ENCODE data around the gene SEC62.

SEC62 gene

GRCh38 chr3:169966428-169966950 lies at the start of gene SEC62:
Gene SEC62 (plus strand): TSS chr3:169966807. CDS start chr3:169966823, 16 bp downstream.
- peak; percentile 68 for TF ChIP-seq CTCF (IDR thresholded peaks at IDR 0.05; ENCODE audit: borderline replicate concordance, control extremely low read depth, extremely low read depth, insufficient read depth, missing control alignments)
- peak; percentile 93 for DNase-seq (ENCODE audit: low spot score)
- in situ Hi-C loops (cut with MboI; ENCODE audit: low sequenced_read_pairs, unreplicated experiment) = no loop called here

GRCh38 chr3:169923189-169923588 lies 43.4 kb upstream of the SEC62 start:
- no peak for TF ChIP-seq CTCF (IDR thresholded peaks at IDR 0.05; ENCODE audit: borderline replicate concordance, control extremely low read depth, extremely low read depth, insufficient read depth, missing control alignments)
- DNase-seq (ENCODE audit: low spot score) = no peak
- in situ Hi-C loops (cut with MboI; ENCODE audit: low sequenced_read_pairs, unreplicated experiment) = no loop called here

GRCh38 chr3:169923831-169924230 lies 42.8 kb upstream of the SEC62 start:
- TF ChIP-seq CTCF (IDR thresholded peaks at IDR 0.05; ENCODE audit: borderline replicate concordance, control extremely low read depth, extremely low read depth, insufficient read depth, missing control alignments) = no peak
- no peak for DNase-seq (ENCODE audit: low spot score)
- in situ Hi-C loops (cut with MboI; ENCODE audit: low sequenced_read_pairs, unreplicated experiment) = no loop called here

DNA sequence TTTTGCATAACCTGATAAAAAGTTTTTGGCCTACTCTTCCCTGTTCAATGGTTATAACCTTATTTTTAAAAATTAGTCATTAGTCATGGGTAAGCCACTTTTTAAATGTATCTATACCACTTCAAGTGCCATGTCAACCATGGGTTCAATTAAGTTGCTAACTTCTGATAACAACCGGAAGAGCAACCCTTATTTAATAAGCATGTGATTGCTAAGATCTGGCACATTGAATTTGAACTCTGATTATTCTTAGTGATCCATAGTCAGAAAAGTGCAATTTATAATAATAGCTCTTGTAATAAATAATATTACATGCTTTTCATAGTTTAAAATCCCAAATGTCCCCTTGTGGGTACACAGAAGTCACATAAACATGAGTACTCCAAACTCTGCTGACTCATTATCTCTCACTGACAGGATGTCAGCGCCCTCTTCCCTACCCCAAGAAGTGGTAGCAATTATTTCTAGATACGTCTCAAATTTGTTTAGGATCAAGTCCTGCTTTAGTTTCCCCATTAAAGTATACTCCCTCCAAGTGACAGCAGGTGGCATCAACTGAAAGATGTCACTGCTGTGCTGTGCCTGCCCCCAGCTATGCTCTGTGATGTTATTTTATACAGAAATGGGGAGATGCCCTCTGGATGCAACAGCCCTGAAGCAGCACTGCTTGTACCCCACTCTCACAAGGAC lies 36.6 kb upstream of the SEC62 start:
- TF ChIP-seq CTCF (IDR thresholded peaks at IDR 0.05; ENCODE audit: borderline replicate concordance, control extremely low read depth, extremely low read depth, insufficient read depth, missing control alignments) = no peak
- peak; percentile 49 for DNase-seq (ENCODE audit: low spot score)
- in situ Hi-C loops (cut with MboI; ENCODE audit: low sequenced_read_pairs, unreplicated experiment) = no loop called here

DNA sequence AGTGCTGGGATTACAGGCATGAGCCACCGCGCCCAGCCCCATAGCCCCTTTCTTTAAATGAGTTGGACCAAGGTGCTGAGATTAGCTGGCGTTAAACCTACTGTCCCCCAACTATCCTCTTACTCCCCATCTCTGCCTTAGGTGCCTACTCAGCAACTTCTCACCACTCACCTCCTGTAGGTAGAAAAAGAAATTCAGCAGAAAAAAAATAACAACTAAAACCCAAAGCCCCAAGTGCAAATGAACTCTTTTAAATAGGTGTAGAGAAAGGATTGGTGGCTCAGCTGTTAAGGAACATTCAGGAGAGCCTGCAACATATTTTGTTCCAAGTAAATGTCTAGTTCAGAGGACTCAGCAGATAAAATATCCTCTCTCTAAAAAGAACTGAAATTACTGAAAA lies 35.8 kb upstream of the SEC62 start:
- DNase-seq (ENCODE audit: low spot score) = no peak
- in situ Hi-C loops (cut with MboI; ENCODE audit: low sequenced_read_pairs, unreplicated experiment) = no loop called here

More for the DNA sequence above, 35.8 kb upstream of the SEC62 start:
- TF ChIP-seq CTCF (IDR thresholded peaks at IDR 0.05; ENCODE audit: borderline replicate concordance, control extremely low read depth, extremely low read depth, insufficient read depth, missing control alignments) = no peak
